AG04449 (cell line): ENCODE results near the gene SCAF8.

Experiments
- CTCF ChIA-PET: fragments of 350-600 bp; formaldehyde crosslinking; extraction: SDS; loops from one replicate; lab custom pipeline; 2021; ENCODE audit warnings: antibody characterized with exemption; lab: Yijun Ruan, JAX
- POLR2A ChIA-PET: fragments of 400-600, 350-600 bp; formaldehyde crosslinking; extraction: SDS; loops from one replicate; lab custom pipeline; 2020; ENCODE audit warnings: antibody characterized with exemption, inconsistent platforms; lab: Yijun Ruan, JAX
- DNase-seq: peaks from one replicate; pipeline ENCODE4 v3.0.0-alpha.2; 2010; ENCODE audit warnings: low read depth, low spot score
- H3K4me3 ChIP-seq: 2 replicates; pipeline ENCODE4 v1.5.1; 2011; ENCODE audit warnings: low read depth, mild to moderate bottlenecking, control low read depth, low read length
- TF ChIP-seq, protein P1 (sequence below): IDR thresholded peaks from one replicate; pipeline ENCODE4 v1.5.1; 2011; ENCODE audit warnings: mild to moderate bottlenecking, moderate library complexity, low read length, control low read depth, inconsistent platforms; ENCODE audit not compliant: insufficient read depth; ENCODE audit errors: missing control alignments

The SCAF8 gene

GRCh38 chr6:154861825-154862224 lies 128.6 kb downstream of the SCAF8 start:
- TF ChIP-seq, protein P1, sequence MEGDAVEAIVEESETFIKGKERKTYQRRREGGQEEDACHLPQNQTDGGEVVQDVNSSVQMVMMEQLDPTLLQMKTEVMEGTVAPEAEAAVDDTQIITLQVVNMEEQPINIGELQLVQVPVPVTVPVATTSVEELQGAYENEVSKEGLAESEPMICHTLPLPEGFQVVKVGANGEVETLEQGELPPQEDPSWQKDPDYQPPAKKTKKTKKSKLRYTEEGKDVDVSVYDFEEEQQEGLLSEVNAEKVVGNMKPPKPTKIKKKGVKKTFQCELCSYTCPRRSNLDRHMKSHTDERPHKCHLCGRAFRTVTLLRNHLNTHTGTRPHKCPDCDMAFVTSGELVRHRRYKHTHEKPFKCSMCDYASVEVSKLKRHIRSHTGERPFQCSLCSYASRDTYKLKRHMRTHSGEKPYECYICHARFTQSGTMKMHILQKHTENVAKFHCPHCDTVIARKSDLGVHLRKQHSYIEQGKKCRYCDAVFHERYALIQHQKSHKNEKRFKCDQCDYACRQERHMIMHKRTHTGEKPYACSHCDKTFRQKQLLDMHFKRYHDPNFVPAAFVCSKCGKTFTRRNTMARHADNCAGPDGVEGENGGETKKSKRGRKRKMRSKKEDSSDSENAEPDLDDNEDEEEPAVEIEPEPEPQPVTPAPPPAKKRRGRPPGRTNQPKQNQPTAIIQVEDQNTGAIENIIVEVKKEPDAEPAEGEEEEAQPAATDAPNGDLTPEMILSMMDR = no peak
- ChIA-PET POLR2A (no interaction called here), CTCF (interaction anchor here (1.9 to 2.8 kb wide), 3 partner anchors 9 to 187 kb away, joined by 5 to 9 read pairs (median 8); no protein-coding TSS in a partner anchor)
- no peak overlapping the region for H3K4me3 ChIP-seq
- no peak for DNase-seq

- TF ChIP-seq, protein P1 = no peak
- H3K4me3 ChIP-seq = no peak overlapping the region
- POLR2A ChIA-PET = no interaction called here
- CTCF ChIA-PET = interaction anchor here (1.6 to 6.6 kb wide), 4 partner anchors 10 to 315 kb away, joined by 5 to 45 read pairs (median 7); no protein-coding TSS in a partner anchor
- no peak for DNase-seq
These were observed 129.3 kb downstream of the SCAF8 start for GRCh38 chr6:154862536-154862935.

GRCh38 chr6:154864066-154864430 lies 130.8 kb downstream of the SCAF8 start:
- TF ChIP-seq, protein P1 = no peak
- CTCF ChIA-PET = interaction anchor here (1.1 to 6.6 kb wide), 6 partner anchors 11 to 313 kb away, joined by 3 to 45 read pairs (median 6); no protein-coding TSS in a partner anchor
- no peak for DNase-seq
- H3K4me3 ChIP-seq = no peak overlapping the region
- POLR2A ChIA-PET = interaction anchor here (0.7 kb wide), 1 partner anchor 12 kb away, joined by 3 read pairs; no protein-coding TSS in a partner anchor

GRCh38 chr6:154865291-154865690 lies 132.1 kb downstream of the SCAF8 start:
- DNase-seq = no peak
- TF ChIP-seq, protein P1 = no peak
- ChIA-PET POLR2A (no interaction called here), CTCF (interaction anchor here (1.0 to 6.6 kb wide), 8 partner anchors 7 to 312 kb away, joined by 3 to 45 read pairs (median 4); no protein-coding TSS in a partner anchor)
- no peak overlapping the region for H3K4me3 ChIP-seq

DNA sequence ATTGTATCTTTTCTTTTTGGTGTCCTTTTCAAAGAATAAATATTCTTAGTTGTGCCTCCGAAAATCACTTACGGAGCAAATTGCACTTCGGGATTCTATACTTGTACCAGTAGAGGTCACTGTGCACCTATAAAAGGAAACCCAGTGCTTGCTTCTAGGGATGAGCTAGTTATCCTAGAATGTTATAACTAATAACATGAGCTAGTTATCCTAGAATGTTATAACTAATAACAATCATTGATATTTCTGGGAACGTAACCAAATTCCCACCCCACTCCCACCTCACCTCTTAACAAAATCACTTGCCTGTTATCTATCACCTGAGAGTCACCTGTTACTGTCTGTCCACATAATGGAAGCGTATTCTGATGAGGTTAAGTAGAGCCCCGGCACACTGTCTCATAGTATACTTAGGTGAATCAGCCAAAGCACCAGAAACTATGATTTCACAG lies 135.0 kb downstream of the SCAF8 start:
- CTCF ChIA-PET = interaction anchor here (0.5 to 6.6 kb wide), 47 partner anchors 9 to 449 kb away, joined by 3 to 57 read pairs (median 4); no protein-coding TSS in a partner anchor
- TF ChIP-seq, protein P1 = peak; percentile 49
- POLR2A ChIA-PET = interaction anchor here (0.7 to 0.8 kb wide), 2 partner anchors 302 to 380 kb away, joined by 3 read pairs; no protein-coding TSS in a partner anchor
- no peak for DNase-seq
- H3K4me3 ChIP-seq = no peak overlapping the region

- ChIA-PET POLR2A (no interaction called here), CTCF (interaction anchor here (1.4 to 1.8 kb wide), 3 partner anchors 14 to 375 kb away, joined by 3 to 5 read pairs (median 4); no protein-coding TSS in a partner anchor)
- DNase-seq = no peak
- TF ChIP-seq, protein P1 = no peak
- no peak overlapping the region for H3K4me3 ChIP-seq
These were observed 139.4 kb downstream of the SCAF8 start for GRCh38 chr6:154872542-154873114.
